GM21717 (cell line): ENCODE data around the gene HS3ST4.
"Not testable (repeated sequence)": the region's sequence is repeated elsewhere in the genome, so short reads cannot be mapped to it uniquely, and the experiment has no call there.

ENCODE experiments used
- ATAC-seq: cut with Tn5 transposase; IDR thresholded peaks from one replicate; pipeline ENCODE4 v1.9.1; 2021; ENCODE audit warnings: mild to moderate bottlenecking, moderate library complexity; ENCODE audit not compliant: unreplicated experiment

HS3ST4 gene

DNA sequence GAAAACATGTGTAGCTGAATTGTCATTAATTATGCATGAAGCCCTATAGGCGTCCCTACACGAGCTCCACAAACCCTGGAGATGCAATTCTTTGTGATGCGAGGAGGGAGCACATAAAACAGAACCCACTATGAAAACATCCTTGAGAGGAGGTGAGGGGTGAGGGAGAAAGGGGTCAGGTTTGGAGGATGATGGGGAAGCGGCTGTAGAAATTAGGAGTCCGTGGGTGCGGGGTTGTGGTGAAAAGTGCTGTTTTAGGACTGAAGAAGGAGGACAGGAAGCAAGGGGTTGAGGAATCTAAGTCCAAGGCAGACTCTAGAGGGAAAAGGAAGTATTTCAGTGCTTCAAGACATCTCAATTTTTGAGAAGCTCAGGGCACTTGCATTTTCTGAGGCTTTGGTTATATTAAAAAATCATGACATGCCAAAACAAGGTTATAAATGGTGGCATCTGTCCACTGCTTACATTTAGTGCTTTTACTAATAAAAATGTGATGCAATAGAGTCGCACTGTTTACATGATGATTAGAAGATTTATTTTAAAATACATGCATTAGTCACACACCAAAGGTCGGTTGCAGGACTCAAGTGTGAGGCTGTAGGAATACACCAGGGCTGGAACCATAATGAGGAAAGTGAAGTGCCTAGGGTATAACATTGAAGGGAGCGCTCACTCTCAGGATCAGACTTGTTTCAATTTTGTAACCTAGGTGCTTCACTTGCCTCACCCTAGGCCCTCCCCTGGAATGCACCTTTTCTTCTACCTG, 379.5 kb downstream of the HS3ST4 start:
- ATAC-seq: no peak

GRCh38 chr16:26078716-26079355, 387.1 kb downstream of the HS3ST4 start:
- ATAC-seq: no peak

DNA sequence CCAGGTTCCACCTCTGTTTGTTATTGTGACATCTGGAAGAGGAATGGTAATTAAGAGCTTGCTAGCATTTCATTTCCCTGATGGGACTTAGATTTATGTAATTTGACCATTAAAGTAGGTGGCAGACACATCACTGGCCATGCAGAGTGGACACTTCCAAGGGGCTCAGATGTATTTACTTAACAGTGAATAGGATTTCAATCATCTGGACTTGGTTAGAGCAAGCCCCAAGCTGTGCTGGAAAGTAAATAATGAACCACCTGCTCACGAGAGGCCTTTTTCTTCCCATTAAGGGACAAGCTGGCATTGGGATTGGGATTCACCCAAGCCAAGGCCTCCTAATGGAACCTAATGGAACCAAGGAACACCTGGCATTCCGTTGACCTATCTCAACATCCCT, 395.3 kb downstream of the HS3ST4 start:
- no peak for ATAC-seq

GRCh38 chr16:26091511-26091910, 399.8 kb downstream of the HS3ST4 start:
- no peak for ATAC-seq

DNA sequence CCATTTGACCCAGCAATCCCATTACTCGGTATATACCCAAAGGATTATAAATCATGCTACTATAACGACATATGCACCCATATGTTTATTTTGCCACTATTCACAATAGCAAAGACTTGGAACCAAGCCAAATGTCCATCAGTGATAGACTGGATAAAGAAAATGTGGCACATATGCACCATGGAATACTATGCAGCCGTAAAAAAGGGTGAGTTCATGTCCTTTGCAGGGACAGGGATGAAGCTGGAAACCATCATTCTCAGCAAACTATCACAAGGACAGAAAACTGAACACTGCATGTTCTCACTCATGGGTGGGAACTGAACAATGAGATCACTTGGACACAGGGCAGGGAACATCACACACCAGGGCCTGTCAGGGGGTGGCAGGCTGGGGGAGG, 406.4 kb downstream of the HS3ST4 start:
- not testable (repeated sequence) for ATAC-seq

- no peak for ATAC-seq
Observed at GRCh38 chr16:26102369-26102768, 410.6 kb downstream of the HS3ST4 start.

DNA sequence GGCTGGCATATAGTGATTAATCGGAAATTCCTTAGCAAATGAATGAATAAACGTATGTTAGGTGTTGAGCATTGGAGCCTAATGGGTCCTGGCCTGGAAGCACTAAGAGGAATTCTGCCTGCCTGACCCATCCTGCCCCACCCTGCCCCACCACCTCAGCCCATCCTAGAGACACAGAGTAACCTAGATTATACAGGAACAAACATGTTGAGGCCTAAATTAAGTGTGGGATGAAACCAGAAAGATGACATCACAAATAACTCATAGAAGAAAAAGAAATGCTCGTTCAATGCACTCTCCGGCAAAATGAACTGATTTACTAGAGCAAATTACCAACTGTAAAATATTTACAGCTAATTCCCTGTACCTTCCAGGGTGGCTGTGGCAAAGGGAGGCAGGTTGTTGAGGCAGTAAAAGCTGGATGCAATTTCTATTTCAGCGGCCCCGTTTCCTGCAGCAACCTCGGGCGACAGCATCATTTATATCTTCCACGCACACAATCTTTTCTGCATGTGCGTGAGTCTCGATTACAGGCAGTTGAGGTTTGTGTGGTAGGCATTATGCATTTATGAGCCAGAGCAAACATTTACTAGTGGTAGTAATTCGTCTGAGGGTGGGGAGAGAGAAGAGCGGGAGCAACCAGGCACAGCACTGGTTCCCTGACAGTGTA, 417.2 kb downstream of the HS3ST4 start:
- ATAC-seq: no peak

GRCh38 chr16:26111900-26112299, 420.1 kb downstream of the HS3ST4 start:
- ATAC-seq: no peak

DNA sequence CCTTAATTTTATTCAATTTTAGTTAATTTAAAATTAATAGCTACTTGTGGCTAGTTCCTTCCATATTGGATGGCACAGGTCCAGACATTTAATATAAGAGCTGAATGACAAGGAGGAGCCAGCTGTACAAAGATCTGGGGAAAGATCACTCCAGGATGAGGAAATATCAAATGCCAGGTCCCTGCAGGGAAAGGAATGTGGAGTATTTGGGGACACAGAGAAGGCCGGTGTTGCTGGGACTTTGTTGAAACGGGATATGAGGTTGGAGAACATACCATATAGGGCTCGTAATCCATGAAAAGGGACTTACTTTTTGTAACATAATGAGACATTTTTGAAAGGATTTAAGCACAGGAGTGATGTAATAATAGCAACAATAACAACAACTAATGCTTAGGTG, 426.8 kb downstream of the HS3ST4 start:
- ATAC-seq: no peak

- ATAC-seq: no peak
Observed at GRCh38 chr16:26120729-26121128, 429.0 kb downstream of the HS3ST4 start.

GRCh38 chr16:26128296-26128695, 436.5 kb downstream of the HS3ST4 start:
- no peak for ATAC-seq

DNA sequence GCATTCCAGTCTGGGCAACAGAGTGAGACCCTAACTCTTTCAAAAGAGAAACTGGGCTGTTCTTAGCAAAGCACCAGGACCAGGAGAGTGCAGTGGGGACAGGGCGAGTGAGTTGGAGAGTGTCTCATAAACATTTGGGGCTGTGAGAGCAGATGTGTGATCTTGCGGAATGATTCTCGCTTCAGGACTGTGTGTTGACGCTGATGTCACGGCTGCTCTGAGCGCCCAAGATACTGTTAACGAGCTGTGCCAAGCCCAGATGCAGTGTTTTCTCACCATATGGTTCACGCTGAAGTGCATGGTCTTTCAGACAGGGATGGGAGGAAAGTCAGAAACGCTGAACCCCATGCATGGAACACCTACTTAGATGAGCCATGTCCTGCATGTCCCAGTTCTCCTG, 438.2 kb downstream of the HS3ST4 start:
- no peak for ATAC-seq

- no peak for ATAC-seq
Observed at GRCh38 chr16:26133416-26134093, 441.8 kb downstream of the HS3ST4 start.

GRCh38 chr16:26134588-26134987, 442.8 kb downstream of the HS3ST4 start:
- no peak for ATAC-seq

- no peak for ATAC-seq
Observed at GRCh38 chr16:26137956-26138355, 446.2 kb downstream of the HS3ST4 start.

- no peak for ATAC-seq
Observed at GRCh38 chr16:26139091-26139490, 447.3 kb downstream of the HS3ST4 start.

DNA sequence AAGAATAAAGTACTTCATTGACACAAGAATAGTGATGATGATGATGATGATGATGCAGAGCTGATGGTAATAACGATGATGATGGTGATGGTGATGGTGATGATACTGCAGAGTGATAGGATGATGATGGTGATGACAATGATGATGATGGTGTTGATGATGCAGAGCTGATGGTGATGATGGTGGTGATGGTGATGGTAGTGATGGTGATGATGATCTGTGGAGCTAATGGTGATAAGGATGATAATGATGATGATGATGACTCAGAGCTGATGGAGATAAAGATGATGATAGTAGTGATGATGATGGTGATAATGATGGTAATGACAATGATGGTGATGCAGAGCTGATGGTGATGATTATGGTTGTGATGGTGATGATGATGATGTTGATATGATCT, 448.1 kb downstream of the HS3ST4 start:
- ATAC-seq: no peak

GRCh38 chr16:26149364-26150190, 457.8 kb downstream of the HS3ST4 start:
- ATAC-seq: no peak

DNA sequence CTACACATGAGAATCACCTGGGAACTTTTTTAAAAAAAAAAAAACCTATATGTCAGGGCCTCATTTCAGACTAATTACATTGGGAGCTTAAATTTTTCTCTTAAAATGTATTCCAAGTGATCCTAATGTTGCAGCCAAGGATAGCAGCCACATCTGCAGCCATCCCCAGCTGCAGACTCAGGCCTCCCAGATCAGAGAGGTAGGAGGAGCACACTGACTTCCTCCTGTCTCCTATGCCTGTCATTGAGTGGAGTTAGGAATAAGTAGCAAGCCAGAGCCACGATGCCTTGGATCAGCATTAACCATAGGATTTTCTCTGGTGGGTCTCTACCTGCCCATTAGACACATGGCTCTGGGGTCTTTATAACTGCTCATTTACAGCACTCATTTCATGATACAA, 463.5 kb downstream of the HS3ST4 start:
- no peak for ATAC-seq

GRCh38 chr16:26157319-26157718, 465.6 kb downstream of the HS3ST4 start:
- no peak for ATAC-seq
